Measurements from ENCODE around the gene RBM47.
"Not testable (repeated sequence)": the region's sequence is repeated elsewhere in the genome, so short reads cannot be mapped to it uniquely, and the experiment has no call there.

The RBM47 gene

GRCh38 chr4:40438384-40439026, 191.2 kb downstream of the RBM47 start:
- no peak for DNase-seq

GRCh38 chr4:40437741-40438383, 191.8 kb downstream of the RBM47 start:
- DNase-seq, result no peak

- not testable (repeated sequence) for DNase-seq
These were observed 194.4 kb downstream of the RBM47 start for GRCh38 chr4:40435306-40435705.

- no peak for DNase-seq
These were observed 195.5 kb downstream of the RBM47 start for GRCh38 chr4:40434126-40434687.

- DNase-seq, result no peak
These were observed 197.2 kb downstream of the RBM47 start for GRCh38 chr4:40432504-40432903.

- not testable (repeated sequence) for DNase-seq
These were observed 201.8 kb downstream of the RBM47 start for GRCh38 chr4:40427871-40428270.

- DNase-seq, result no peak
These were observed 202.5 kb downstream of the RBM47 start for GRCh38 chr4:40427128-40427527.

- no peak for DNase-seq
These were observed 203.7 kb downstream of the RBM47 start for GRCh38 chr4:40425799-40426574.

GRCh38 chr4:40423735-40424134, 205.9 kb downstream of the RBM47 start:
- DNase-seq, result no peak

GRCh38 chr4:40421839-40422708, 207.6 kb downstream of the RBM47 start:
- DNase-seq, result no peak

GRCh38 chr4:40419231-40419912, 210.3 kb downstream of the RBM47 start:
- DNase-seq, result no peak

- no peak for DNase-seq
These were observed 211.0 kb downstream of the RBM47 start for GRCh38 chr4:40418430-40419230.

GRCh38 chr4:40417941-40418340, 211.7 kb downstream of the RBM47 start:
- no peak for DNase-seq

GRCh38 chr4:40414673-40415072, 215.0 kb downstream of the RBM47 start:
- no peak for DNase-seq

GRCh38 chr4:40412866-40413795, 216.5 kb downstream of the RBM47 start:
- DNase-seq, result no peak

- no peak for DNase-seq
These were observed 217.3 kb downstream of the RBM47 start for GRCh38 chr4:40412388-40412787.

- DNase-seq, result no peak
These were observed 219.8 kb downstream of the RBM47 start for GRCh38 chr4:40409835-40410234.

GRCh38 chr4:40407468-40407867, 222.2 kb downstream of the RBM47 start:
- not testable (repeated sequence) for DNase-seq

GRCh38 chr4:40406340-40406739, 223.3 kb downstream of the RBM47 start:
- no peak for DNase-seq

- no peak for DNase-seq
These were observed 224.5 kb downstream of the RBM47 start for GRCh38 chr4:40405193-40405592.
